Measurements from ENCODE around the gene ELMO1.

The ELMO1 gene

GRCh38 chr7:36910401-36910800 lies 538.3 kb downstream of the ELMO1 start:
- no peak for DNase-seq (ENCODE audit: low spot score)

DNA sequence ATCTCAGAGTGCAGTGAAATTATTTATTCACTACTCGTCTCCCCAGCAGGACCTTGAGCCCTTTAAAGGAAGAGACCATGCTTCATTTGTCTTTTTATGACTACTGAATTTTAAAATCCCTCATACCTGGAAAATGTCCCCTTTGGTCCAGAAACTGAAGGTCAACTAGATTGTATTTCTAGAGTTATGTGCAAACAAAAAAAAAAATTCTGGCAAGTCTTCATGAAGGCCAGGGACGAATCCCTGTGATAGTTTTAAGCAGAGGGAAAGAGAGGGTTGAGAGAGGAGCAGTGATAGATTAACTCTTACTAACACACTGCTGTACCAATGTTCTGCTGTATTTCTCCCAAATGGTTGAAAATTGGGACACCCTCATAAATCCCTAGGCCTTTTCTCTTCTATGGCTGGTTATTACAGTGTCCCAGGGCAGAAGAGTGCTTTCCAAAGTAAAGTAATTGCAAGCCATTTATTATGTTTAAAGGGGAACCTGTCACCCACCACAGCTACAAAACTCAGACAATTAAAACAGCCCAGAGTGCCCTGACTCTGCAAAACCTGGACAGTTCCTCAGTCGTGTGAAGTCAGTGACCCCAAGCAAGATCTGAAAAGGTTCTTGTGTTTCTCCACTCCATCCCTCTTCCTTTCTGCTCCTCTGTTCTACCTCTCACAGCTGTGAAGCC lies 541.6 kb downstream of the ELMO1 start:
- no peak for DNase-seq (ENCODE audit: low spot score)

DNA sequence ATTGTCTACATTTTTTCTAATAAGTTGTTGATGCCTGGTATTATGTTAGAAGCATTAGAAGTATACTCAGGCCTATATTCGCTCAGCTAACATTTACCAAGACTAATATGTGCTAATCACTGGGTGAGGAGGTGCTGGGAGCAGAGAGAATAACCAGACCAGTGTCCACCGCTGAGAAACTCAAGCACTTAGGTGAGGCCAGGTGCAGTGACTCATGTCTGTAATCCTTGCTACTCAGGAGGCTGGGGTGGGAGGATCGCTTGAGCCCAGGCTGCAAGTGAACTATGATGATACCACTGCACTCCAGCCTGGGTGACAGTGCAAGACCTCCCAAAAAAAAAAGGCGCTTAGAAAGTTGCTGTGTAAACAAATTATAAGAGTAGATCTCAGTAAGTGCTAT lies 542.2 kb downstream of the ELMO1 start:
- no peak for DNase-seq (ENCODE audit: low spot score)

- no peak for DNase-seq (ENCODE audit: low spot score)
Observed at GRCh38 chr7:36905841-36906240, 542.8 kb downstream of the ELMO1 start.

DNA sequence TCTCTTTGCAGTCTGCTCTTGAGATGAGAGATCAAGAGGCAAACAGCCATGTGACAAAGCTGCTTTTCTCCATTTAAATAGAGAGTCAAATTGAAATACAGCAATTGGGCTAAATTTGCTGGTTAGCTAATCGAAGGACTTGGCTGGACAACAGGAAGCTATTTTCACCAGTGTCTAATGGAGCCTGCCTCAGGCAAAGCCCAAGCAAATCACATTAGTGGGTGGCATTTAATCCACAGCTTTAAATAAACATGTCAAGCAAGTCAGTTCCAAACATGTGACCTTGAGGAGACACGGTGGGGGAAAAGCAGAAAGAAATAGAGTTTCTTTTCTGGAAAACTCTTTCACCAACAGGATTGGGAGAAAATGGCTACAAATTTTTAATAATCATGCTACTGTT lies 543.9 kb downstream of the ELMO1 start:
- no peak for DNase-seq (ENCODE audit: low spot score)

DNA sequence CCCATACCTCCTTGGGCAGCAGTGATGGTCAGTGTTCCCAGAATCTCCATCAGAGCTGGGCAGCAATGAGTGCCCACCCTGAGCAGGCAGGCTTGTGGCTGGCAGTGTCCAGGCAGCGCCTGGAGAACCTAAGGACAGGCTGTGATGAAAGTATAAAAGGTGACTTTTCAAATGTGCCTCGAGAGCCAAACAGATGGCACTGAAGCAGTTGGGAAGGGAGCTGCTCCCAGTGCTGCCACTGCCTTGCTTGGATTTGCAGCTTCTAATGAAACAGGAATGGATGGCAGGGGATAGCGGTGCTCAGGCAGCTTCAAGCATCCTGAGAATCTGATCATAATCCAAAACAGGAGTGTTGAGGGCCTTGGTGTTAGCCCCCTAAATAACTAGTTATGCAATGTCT lies 544.6 kb downstream of the ELMO1 start:
- no peak for DNase-seq (ENCODE audit: low spot score)

DNA sequence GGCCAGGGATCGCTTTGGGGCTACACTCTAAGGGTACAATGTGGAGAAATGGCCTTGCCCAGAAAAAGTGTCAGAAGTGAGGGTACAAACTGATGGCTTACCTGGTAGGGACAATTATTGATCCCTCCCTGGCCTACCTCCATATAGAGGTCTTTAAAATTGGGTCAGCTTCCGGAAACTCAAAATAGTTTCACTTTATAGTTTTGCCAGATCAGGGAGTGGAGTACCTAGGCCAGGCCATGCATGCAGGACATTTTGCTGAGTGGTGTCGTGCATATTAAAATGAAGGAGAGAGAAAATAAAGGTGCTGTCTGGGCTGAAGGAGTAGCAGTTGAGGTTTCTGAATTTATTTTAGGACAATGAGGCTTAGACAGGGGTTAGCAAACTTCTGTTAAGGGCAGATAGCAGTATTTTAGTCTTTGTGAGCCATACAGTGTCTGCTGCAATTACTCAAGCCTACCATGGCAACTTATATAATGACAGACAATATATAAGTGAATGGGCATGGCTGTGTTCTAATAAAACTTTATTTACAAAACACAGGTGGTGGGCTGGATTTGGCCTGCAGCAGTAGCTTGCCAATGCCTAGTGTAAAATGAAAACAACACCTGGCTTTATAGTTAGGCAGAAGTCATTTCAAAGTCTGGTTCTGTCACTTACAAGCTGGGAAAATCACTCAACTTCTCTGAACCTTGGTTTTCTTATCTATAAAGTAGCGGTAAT lies 547.5 kb downstream of the ELMO1 start:
- no peak for DNase-seq (ENCODE audit: low spot score)

DNA sequence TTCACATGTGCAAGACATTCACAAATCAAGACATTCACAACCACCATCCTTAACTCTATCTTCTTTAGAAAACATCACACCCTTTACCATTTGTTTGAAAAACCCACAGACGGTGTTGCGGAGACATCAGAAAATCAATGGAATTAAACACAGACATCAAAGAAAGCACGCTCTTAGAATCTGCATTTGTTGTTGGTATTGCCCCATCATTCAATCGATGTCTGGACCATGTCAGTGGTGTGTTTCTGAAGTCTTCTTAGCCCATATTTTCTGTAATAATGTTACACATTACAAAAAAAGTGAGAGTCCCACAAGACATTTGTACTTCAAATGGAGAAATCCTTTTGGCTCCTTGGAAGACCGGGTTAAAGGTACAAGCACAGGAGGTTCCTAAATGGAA lies 550.5 kb downstream of the ELMO1 start:
- no peak for DNase-seq (ENCODE audit: low spot score)

- no peak for DNase-seq (ENCODE audit: low spot score)
Observed at GRCh38 chr7:36896956-36897590, 551.6 kb downstream of the ELMO1 start.

GRCh38 chr7:36896418-36896817 lies 552.2 kb downstream of the ELMO1 start:
- DNase-seq (ENCODE audit: low spot score): no peak

GRCh38 chr7:36895192-36895591 lies 553.5 kb downstream of the ELMO1 start:
- no peak for DNase-seq (ENCODE audit: low spot score)

GRCh38 chr7:36894190-36894589 lies 554.5 kb downstream of the ELMO1 start:
- no peak for DNase-seq (ENCODE audit: low spot score)

- no peak for DNase-seq (ENCODE audit: low spot score)
Observed at GRCh38 chr7:36889182-36889581, 559.5 kb downstream of the ELMO1 start.

DNA sequence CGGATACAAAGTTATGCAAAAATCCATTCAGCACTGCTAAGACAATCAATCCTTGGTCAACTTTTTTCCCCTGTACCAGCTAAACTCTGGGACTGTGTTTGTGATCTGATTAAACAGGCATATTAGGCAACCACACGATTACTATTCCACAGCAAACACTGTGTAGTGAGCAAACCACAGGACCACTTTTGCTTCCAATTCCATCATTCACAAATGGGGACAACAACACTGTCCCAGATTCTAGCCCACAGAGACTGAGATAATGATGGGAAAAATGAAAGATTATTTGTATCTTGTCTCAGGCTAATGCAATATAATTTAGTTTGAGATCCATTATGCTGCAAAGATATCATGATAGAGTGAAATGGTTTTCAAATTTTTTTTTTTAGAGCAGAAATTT lies 560.7 kb downstream of the ELMO1 start:
- no peak for DNase-seq (ENCODE audit: low spot score)

- DNase-seq (ENCODE audit: low spot score): no peak
Observed at GRCh38 chr7:36887233-36887632, 561.4 kb downstream of the ELMO1 start.

GRCh38 chr7:36884910-36885309 lies 563.8 kb downstream of the ELMO1 start:
- no peak for DNase-seq (ENCODE audit: low spot score)

DNA sequence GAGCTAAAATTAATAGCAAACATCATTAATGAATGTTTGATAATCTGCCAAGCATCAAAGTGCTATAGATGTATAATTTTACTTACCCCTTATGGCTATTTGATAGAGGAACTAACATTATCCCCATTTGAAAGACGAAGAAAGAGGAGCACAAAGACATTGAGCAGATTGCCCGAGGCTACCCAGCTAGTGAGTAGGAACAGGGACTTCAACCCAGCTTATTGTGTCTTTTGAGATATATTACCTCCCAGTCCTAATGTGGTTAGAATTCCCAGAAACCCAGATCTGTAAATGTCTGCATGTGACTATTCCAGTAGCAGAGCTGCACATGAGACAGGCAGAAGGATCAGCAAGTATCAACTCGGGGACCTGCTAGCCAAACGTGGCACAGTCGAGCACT lies 564.3 kb downstream of the ELMO1 start:
- DNase-seq (ENCODE audit: low spot score): no peak

DNA sequence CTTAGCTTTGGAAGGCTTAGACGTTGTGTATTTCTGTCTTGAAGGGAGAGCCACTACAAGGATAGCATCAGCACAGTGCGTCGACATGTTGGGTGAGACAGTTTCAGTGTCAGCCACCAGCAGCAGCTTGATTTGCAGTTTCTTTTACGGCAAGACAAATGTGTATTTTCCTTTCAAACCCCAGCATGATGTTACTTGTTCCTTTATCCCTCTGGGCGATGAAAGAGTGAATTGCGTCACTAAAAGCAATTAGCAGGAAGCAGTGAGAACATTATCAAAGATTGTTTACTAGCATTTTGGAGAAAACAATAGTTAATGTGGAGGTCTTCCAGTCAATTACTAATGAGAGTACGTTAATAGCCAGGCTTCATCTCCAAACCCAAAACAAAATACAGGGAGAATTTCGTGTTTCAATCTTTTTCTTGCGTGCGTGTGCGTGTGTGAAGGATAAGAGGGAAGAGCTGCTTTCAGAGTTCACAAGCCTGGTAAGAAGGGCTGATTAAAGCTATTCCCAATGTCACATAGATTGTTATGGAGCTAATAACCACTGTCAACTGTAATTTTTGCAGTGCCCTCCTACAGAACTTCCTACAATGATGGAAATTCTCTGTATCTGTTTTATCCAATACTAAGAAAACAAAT lies 567.3 kb downstream of the ELMO1 start:
- no peak for DNase-seq (ENCODE audit: low spot score)

DNA sequence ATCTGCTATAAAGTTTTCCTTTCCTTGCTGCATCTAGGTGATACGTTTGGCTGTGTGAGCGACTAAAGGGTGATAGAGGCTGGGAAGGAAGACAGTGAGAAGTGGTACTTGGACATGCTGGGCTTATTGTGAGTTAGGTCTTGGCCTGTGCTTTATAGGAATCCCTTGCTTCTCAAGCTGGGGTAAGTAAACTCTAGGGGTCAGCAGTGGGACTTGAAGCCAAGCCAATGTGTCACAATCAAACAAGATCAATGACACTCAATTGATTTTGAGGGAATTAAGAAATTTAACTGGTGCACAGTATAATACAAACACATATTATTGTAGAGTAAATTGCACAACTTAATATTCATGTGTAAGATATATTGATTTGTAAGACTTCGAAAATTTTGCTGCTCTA lies 568.6 kb downstream of the ELMO1 start:
- no peak for DNase-seq (ENCODE audit: low spot score)

- no peak for DNase-seq (ENCODE audit: low spot score)
Observed at GRCh38 chr7:36879021-36879420, 569.6 kb downstream of the ELMO1 start.

DNA sequence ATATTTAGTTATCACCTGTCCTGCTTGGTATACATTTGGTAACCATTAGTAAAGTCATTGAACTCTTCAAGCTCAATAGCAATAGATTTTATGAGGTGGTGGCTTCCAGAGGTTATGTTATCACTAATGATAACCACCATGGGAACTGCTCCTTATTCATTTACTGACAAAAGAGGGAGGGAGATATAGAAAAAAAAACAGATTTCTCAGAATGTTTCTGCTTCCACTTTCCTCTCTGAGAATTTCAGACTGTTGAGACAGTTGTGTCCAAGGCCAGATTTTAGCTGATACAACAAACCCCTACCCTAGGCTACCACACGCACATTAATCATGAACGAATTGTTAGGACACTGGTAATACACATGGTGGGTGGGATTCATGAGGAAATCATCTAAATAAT lies 570.4 kb downstream of the ELMO1 start:
- no peak for DNase-seq (ENCODE audit: low spot score)

GRCh38 chr7:36875794-36876193 lies 572.9 kb downstream of the ELMO1 start:
- DNase-seq (ENCODE audit: low spot score): no peak

- DNase-seq (ENCODE audit: low spot score): no peak
Observed at GRCh38 chr7:36874041-36874440, 574.6 kb downstream of the ELMO1 start.

Data from AG20443 (cell line).